HG03196 (cell line): ENCODE results near the gene TBC1D22A.

ENCODE experiments used
- ATAC-seq: cut with Tn5 transposase; IDR thresholded peaks from one replicate; pipeline ENCODE4 v1.9.1; 2021; ENCODE audit not compliant: unreplicated experiment

Gene TBC1D22A

GRCh38 chr22:46922037-46922436 is 159.6 kb downstream of the TBC1D22A start:
- no peak for ATAC-seq

- no peak for ATAC-seq
Measured at GRCh38 chr22:46923394-46923793, 160.9 kb downstream of the TBC1D22A start.

- ATAC-seq: no peak
Measured at GRCh38 chr22:46925818-46926217, 163.4 kb downstream of the TBC1D22A start.

GRCh38 chr22:46929046-46929709 is 166.7 kb downstream of the TBC1D22A start:
- no peak for ATAC-seq

- no peak for ATAC-seq
Measured at GRCh38 chr22:46929710-46930204, 167.3 kb downstream of the TBC1D22A start.

- ATAC-seq: no peak
Measured at GRCh38 chr22:46931414-46931813, 169.0 kb downstream of the TBC1D22A start.

GRCh38 chr22:46931881-46932280 is 169.4 kb downstream of the TBC1D22A start:
- no peak for ATAC-seq

GRCh38 chr22:46933040-46933930 is 170.8 kb downstream of the TBC1D22A start:
- no peak for ATAC-seq

- no peak for ATAC-seq
Measured at GRCh38 chr22:46934172-46934745, 171.8 kb downstream of the TBC1D22A start.

GRCh38 chr22:46934746-46935491 is 172.5 kb downstream of the TBC1D22A start:
- no peak for ATAC-seq

- no peak for ATAC-seq
Measured at GRCh38 chr22:46935506-46936377, 173.3 kb downstream of the TBC1D22A start.

- ATAC-seq: no peak
Measured at GRCh38 chr22:46936378-46936903, 174.0 kb downstream of the TBC1D22A start.

- ATAC-seq: no peak
Measured at GRCh38 chr22:46937185-46937584, 174.7 kb downstream of the TBC1D22A start.

GRCh38 chr22:46937939-46938338 is 175.5 kb downstream of the TBC1D22A start:
- ATAC-seq: no peak

GRCh38 chr22:46941968-46942798 is 179.7 kb downstream of the TBC1D22A start:
- no peak for ATAC-seq

GRCh38 chr22:46942799-46943785 is 180.6 kb downstream of the TBC1D22A start:
- no peak for ATAC-seq

GRCh38 chr22:46945481-46945880 is 183.0 kb downstream of the TBC1D22A start:
- ATAC-seq: no peak
